HG03558 (cell line): ENCODE data around the gene STK16.
"Not testable (repeated sequence)": the region's sequence is repeated elsewhere in the genome, so short reads cannot be mapped to it uniquely, and the experiment has no call there.

Experiments used
- ATAC-seq: cut with Tn5 transposase; IDR thresholded peaks from one replicate; pipeline ENCODE4 v1.9.1; 2021; ENCODE audit warnings: moderate number of reproducible peaks; ENCODE audit not compliant: unreplicated experiment; ENCODE audit errors: extremely low read depth

STK16 gene, protein sequence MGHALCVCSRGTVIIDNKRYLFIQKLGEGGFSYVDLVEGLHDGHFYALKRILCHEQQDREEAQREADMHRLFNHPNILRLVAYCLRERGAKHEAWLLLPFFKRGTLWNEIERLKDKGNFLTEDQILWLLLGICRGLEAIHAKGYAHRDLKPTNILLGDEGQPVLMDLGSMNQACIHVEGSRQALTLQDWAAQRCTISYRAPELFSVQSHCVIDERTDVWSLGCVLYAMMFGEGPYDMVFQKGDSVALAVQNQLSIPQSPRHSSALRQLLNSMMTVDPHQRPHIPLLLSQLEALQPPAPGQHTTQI

DNA sequence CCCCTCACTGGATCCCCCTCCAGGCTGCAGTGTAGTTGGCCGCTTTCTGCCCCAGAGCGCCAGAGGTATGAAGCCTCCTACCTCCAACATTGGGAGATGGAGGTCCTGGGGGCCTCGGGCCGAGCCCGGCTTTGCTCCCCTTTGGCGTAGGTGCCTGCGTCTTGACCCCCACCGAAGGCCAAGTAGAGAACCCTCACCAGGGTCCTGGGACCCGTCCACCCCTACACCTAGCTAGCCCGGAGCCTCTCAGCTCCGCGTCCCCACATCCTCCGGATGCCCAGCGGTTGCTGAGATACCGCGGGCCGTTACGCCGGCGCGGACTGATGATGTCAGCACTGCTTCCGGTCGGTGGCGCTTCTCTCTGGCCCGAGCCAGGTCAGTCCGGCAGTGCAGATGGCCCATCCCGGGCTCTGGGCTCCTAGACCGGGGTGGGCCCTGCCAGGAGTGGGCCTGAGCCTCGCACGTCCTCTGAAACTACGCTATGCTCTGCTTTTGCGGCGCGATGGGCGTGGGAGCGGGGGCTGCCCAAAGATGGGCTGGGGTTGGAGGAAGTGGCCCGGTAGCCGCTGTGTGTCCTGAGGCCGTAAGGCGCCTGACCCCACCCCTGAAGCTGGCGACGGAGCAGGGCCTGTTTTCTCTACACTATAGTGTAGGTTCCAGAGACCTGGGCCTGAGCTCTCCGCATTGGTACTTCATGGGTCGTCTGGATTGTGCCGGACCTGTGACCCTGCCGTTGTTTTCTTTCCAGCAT is at the start of gene STK16, which contains the start of gene GLB1L:
Gene STK16, plus strand, starts transcription at position 332 of the 751 bp plus-strand sequence. CDS start 521 bp downstream, outside the sequence.
Gene GLB1L, minus strand, starts transcription at position 297 of the 751 bp plus-strand sequence. CDS start 1,871 bp downstream, outside the sequence.
- ATAC-seq: peak; percentile 41

DNA sequence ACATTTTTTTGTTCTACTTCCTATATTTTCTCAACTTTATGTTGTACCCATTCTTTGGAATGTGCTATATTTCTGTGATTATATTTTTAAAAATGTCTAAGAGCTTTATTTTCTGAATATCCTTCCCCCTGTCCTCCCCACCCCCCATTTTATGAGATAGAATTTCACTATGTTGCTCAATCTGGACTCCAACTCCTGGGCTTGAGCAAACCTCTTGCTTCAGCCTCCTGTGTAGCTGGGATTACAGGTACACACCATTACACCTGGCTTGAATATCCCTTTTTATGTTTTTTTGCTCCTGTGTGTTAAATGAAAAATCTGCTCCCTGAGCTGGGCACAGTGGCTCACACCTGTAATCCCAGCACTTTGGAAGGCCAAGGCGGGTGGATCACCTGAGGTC is 47.9 kb upstream of the STK16 start:
- no peak for ATAC-seq

DNA sequence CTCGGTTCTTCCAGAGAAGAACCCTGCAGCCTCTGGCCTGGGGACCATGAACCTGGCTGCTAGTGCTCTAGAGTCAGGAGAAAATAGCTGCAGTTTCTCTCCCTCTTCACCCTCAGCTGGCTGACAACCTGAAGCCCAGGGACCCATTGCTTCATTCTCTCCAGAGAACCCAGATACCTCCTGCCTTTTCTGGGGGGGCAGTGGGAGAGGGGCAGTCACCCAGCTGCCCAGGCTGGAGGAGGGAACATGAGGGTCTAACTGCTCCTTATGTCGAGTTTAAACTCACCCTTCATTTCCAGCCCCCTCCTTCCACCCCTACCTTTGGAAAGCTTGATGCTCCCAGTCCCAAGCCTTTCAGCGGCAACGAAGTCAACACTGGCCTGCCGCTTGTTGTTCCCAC is 46.3 kb upstream of the STK16 start:
- ATAC-seq: no peak

DNA sequence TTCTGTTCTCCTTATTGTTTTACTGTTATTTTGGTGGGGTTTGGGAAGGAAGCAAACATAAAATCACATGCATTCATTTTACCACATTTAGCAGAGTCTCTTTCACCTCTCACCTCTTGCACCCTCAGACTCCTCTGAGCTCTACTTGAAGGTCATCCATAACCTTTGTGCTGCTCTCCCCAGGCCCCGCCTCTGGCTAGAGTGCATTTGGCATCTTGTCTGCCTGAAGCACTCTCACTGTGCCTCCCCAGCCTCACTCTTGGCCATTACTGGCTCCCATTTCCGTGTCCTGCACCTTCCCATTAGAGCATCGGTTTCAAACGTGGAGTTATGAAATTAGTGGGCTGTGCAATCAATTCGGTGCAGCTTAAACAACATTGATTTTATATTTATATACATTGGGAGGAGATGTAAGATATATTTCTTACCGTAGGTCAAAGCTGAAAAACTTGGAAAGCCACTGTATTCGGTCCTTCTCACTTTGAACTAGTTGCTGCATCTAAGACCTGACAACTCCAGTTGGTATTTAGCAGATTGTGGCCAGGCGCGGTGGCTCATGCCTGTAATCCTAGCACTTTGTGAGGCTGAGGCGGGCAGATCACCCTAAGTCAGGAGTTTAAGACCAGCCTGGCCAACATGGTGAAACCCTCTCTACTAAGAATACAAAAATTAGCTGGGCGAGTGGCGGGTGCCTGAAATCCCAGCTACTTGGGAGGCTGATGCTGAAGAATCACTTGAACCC is 45.6 kb upstream of the STK16 start:
- ATAC-seq: no peak

DNA sequence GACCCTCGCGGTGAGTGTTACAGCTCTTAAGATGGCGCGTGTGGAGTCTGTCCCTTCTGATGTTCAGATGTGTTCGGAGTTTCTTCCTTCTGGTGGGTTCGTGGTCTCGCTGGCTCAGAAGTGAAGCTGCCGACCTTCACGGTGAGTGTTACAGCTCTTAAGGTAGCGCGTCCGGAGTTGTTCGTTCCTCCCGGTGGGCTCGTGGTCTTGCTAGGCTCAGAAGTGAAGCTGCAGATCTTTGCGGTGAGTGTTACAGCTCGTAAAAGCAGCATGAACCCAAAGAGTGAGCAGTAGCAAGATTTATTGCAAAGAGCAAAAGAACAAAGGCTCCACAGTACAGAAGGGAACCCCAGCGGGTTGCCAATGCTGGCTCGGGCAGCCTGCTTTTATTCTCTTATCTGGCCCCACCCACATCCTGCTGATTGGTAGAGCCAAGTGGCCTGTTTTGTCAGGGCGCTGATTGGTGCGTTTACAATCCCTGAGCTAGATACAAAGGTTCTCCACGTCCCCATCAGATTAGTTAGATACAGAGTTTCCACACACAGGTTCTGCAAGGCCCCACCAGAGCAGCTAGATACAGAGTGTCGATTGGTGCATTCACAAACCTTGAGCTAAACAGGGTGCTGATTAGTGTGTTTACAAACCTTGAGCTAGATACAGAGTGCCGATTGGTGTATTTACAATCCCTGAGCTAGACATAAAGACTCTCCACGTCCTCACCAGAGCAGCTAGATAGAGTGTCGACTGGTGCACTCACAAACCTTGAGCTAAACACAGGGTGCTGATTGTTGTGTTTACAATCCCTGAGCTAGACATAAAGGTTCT is 44.6 kb upstream of the STK16 start:
- not testable (repeated sequence) for ATAC-seq

DNA sequence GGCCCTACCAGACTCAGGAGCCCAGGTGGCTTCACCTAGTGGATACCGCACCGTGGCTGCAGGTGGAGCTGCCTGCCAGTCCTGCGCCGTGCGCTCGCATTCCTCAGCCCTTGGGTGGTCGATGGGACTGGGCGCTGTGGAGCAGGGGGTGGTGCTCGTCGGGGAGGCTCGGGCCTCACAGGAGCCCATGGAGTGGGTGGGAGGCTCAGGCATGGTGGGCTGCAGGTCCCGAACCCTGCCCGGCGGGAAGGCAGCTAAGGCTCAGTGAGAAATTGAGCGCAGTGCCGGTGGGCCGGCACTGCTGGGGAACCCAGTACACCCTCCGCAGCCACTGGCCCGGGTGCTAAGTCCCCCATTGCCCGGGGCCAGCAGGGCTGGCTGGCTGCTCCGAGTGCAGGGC is 43.9 kb upstream of the STK16 start:
- ATAC-seq: not testable (repeated sequence)

DNA sequence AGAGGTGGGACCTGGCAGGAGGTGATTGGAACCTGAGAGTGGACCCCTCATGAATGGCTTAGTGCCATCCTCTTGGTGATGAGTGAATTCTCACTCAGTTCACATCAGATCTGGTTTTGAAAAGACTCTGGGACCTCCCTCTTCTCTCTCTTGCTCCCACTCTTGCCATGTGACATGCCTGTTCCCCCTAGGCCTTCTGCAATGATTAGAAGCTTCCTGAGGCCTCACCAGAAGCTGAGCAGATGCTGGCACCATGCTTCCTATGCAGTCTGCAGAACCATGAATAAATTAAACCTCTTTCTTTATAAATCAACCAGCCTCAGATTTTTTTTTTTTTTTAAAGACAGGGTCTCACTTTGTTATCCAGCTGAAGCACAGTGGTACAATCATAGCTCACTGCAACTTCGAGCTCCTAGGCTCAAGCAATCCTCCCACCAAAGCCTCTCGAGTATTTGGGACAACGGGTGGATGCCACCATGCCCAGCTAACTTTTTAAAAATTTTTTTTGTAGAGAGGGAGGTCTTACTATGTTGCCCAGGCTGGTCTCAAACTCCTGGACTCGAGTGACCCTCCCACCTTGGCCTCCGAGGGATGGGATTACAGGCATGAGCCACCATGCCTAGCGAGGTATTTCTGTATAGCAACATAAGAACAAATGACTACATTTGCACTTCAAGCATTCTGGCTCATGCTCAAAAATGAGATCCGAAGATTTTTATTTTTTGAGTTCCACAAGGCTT is 40.7 kb upstream of the STK16 start:
- no peak for ATAC-seq

DNA sequence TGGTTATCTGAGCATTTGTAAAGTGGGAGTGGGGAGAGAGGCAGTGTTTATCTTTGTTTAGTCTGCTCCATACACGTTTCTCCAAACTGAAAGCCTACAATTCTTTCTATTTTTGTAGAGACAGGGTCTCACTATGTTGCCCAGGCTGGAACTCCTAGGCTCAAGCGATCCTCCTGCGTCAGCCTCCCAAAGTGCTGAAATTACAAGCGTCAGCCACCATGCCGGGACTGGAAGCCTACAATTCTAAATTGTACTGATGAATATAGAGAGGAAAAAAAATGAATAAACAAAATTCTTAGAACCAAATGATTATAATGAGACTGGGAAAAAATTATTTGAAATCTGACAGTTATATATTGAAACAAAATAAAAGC is 40.1 kb upstream of the STK16 start:
- no peak for ATAC-seq

DNA sequence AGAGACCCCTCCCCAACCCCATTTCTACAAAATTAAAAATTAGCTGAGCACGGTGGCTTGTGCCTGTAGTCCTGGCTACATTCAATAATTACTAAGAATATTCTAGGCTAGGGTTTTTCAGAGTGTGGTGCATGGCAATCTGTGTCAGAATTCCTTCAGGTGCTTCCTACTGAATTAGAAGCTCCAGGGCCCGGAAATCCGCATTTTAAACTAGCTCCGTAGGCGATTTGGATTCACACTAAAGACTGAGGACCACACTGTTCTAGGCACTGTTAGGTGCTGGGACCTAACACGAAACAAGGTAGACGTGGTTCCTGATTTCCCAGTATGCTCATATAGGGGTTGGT is 39.3 kb upstream of the STK16 start:
- ATAC-seq: no peak

DNA sequence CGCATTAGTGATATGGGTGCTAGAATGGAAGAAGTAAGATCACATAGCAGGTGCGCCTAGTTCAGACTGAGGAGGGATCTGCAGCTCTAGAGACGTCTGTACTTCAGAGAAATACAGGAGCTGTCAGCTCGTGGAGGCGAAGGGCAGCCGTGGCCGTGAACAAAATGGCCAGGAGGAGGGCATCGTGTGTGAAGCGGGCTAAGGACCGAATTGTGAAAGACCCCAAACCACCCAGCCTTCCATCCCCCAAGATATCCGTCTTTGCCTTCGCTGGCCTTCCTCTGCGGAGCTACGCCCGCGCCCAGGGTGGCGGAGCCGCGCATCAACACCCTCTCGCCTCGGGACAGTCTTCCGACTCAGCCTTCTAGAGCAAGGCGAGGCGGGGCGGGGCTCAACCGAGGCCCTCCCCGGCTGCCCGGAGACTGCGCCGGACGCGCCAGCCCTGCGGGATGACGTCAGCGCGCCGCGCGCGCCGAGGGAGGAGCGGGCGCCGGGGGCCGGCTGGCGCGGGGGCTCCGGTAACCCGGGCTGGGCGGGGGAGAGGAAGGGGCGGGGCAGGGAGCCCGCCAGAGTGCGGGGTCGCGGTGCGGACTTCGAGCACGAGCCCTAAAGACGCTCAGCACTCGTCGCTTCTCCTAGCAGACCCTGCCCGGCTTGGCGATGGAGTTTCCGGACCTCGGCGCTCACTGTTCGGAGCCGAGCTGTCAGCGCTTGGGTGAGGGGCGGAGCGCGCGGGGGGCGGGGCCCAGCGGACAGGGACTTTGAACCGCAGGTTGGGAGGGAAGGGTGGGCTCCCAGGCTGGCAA is 38.7 kb upstream of the STK16 start, which contains the start of gene ZFAND2B:
Gene ZFAND2B, plus strand, starts transcription at position 455 of the 806 bp plus-strand sequence. Its CDS starts 206 bp downstream, at position 661.
- peak; percentile 83 for ATAC-seq

DNA sequence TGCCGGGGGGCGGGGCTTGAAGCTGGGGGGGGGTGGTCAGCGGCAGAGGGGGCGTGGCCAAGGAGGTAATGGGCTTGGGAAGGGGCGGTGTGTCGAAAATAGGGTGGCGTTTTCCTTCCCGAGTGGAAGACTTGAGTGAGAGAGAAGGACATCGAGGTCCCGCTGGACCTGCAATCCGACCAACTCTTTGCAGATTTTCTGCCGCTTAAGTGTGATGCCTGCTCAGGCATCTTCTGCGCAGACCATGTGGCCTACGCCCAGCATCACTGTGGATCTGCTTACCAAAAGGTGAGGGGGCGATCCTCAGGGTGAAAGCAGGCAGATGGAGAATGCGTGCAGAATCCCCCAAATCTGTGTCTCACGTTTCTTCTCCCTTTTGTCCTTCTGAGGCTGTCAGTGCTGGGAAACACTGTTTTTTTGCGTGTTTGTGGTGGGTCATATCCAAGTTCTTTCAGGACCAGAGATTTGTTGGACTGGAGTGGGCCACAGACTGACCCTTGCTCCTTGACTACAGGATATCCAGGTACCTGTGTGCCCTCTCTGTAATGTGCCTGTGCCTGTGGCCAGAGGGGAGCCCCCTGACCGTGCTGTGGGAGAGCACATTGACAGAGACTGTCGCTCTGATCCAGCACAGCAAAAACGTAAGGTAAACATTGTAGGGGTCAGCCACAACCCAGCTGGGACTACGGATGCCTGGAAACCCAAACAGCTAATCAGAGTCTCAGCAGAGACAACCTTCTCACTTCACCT is 38.0 kb upstream of the STK16 start:
- ATAC-seq: no peak

DNA sequence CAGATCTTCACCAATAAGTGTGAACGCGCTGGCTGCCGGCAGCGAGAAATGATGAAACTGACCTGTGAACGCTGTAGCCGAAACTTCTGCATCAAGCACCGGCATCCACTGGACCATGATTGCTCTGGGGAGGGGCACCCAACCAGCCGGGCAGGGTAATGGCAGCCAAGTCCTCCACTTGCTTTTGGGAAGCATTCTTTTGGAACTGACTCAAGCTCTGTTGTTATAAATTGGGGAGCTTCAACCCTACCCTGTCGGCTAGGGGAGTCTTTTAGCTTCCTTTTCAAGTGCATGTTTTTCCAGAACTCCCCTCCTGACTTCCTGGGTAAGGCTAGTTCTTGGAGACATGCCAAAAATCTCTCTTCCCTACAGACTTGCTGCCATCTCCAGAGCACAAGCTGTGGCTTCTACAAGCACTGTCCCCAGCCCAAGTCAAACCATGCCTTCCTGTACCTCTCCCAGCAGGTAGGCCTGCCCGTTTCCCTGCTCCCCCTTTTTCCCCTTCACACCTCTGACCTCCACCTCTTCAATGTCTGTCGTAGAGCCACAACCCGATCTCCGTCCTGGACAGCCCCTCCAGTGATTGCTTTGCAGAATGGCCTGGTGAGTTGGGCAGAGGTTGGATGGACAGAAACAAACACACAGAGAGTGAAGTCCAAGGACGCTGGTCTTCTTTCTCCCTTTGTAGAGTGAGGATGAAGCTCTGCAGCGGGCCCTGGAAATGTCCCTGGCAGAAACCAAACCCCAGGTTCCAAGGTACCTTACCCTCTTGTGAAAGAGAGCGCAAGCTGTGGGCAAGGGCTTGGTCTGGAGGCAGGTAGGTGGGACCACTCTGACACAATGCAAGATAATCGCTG is 37.2 kb upstream of the STK16 start:
- no peak for ATAC-seq

DNA sequence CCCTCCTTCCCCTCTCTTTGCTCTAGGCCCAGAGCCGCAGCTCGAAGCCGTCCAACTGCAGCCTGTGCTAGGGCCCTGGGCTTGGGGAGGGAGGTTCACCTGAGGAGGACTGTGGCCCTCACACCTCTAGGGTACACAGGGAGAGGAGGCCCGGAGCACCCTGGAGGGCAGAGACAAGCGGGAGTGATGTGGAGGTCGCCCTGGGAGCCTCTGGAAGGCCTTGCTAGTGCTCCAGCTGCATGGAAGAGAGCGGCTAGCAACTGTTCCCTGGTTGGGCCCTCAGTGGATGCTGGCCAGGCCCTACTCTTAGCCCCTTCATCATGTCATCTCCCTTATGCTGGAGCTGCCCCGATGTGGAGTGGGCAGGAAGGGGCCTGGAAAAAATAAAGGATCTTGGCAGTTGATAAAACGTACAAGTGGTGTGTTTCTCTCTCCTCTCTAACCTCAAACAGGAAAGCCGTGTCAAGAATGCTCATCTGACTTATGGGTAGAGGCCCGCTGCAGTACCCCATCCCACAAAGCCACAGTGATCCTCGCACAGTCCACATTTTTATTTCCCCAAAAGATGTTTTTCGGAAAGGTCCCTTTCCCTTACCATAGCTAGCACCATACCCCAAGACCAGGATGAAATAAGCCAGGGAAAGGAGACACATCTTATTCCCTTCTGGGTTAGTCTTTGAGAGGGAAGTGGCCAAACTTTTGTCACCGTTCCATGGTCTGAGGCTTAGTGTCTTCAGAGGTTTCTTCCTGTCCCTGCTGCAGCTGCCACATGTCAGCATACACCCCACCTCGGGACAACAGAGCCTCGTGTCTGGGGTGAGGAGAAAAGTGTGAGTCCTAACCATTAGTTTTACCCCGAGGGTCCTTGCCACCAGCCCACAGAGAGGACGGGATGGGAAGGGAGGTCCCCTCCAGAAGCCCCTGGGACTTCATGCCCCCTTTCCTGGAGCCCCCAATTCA is 35.8 kb upstream of the STK16 start:
- no peak for ATAC-seq

DNA sequence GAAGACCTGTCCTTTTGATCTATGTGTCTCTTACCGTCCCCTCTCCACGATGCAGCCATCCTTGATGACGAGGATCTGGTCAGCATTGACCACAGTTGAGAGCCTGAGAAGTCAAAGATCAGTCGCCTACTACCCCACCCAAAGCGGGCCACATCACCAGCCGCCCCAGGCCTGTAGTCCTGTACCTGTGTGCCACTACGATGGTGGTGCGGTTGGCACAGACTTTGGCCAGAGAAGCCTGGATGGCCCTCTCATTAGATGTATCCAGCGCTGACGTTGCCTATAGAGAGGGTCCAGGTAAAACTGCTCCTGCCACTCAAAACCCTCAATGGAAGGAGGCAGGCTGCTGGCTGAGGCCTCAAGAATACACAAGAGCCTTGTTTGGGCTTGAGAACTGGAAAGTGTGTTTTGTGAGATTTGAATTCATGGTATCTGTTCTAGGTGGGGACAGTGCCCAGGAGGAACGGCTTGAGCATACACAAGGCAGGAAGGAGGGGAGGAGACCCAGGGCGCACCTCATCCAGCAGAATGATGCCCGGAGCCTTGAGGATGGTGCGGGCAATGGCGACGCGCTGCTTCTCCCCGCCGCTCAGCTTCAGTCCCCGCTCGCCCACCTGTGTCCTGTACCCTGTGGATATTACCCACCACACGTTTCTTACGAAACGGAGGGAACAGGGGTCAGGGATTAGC is 34.9 kb upstream of the STK16 start:
- no peak for ATAC-seq

DNA sequence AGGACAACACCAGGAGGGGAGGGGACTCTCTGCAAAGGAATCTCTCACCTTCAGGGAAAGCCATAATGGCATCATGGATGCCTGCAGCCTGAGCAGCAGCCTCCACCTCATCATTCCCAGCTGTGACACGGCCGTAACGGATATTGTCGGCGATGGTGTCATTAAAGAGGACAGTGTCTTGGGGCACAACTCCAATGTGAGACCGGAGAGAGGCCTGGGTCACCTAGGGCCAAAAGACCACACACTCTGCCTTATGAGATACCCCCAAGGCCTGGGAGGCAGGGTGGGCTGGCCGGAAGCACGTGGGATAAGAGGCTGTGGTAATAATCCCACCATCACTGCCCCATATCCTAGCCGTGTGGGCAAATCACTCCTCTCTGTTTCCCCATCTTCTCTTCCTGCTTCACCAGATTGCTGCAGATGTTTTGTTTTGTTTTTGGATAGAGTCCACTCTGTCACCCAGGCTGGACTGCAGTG is 34.4 kb upstream of the STK16 start:
- ATAC-seq: no peak
